HG03460 (cell line): Measurements from ENCODE around the gene RTF1.

Source experiments
- ATAC-seq: cut with Tn5 transposase; IDR thresholded peaks from one replicate; pipeline ENCODE4 v1.9.1; 2021; ENCODE audit not compliant: unreplicated experiment

The RTF1 gene

GRCh38 chr15:41484937-41485625, 68.2 kb downstream of the RTF1 start:
- no peak for ATAC-seq

- no peak for ATAC-seq
Observed at GRCh38 chr15:41486286-41486685, 69.4 kb downstream of the RTF1 start.

DNA sequence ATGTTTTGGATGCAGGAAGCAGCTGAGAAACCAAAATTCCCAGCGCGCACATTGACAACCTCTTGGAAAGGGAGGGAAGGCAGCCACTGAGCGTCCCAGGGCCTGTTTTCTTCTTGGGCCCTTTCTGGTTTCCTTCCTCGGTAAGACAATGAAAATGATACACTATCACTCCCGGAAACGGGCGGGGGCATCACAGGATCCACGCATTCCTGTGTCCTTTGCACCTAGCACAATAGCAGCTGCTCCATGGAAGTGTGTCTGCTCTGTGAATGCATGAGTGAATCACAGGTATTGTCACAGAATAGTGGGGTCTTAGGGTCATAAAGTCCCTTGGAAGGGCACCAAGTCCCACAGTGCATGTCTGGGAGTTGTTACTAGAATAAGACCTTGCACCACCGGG, 70.5 kb downstream of the RTF1 start:
- ATAC-seq = no peak

DNA sequence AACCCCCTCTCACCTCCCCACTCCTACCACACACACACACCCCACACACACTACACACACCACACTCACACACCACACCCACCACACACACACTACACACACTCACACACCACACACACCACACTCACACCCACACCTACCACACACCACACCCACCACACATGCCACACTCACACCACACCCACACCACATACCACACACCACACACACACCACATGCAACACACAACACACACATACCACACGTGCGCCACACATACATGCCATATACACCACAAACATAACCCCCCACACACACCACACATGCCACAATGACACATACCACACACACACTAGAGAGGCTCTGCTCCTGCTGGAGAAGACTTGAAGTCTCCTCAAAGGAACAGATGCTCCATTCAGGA, 70.9 kb downstream of the RTF1 start:
- no peak for ATAC-seq

DNA sequence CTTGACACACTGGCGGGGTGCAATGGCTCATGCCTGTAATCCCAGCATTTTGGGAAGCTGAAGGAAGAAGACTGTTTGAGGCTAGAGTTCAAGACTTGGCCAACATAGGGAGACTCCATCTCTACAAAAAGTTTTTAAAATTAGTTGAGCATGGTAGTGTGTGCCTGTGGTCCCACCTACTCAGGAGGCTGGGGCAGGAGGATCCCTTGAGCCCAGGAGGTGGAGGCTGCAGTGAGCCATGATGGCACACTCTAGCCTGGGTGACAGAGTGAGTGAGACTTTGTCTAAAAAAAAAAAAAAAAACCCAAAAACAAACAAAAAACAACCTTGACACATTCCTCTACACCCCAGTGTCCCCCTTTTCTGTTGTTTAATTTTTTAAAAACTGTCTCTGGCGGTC, 72.7 kb downstream of the RTF1 start:
- ATAC-seq = no peak

- no peak for ATAC-seq
Observed at GRCh38 chr15:41490355-41490754, 73.5 kb downstream of the RTF1 start.

DNA sequence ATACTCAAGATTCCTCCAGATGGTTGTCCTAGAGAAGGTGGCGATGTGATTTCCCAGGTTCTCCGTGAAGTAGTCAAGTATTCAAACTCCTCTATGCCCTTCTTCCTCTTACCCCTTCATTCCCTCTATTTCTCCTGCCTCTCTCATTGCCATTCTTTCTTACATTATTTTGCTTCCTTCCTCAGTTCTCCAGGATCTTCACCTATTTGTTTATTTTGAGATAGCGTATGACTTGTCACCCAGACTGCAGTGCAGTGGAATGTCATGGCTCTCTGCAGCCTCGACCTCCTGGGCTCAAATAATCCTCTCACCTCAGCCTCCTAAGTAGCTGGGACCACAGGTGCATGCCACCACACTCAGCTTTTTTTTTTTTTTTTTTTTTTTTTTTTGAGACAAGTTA, 75.0 kb downstream of the RTF1 start:
- no peak for ATAC-seq

- no peak for ATAC-seq
Observed at GRCh38 chr15:41492597-41493204, 75.8 kb downstream of the RTF1 start.

GRCh38 chr15:41493205-41493901, 76.5 kb downstream of the RTF1 start, which contains the start of gene ITPKA:
ITPKA (plus strand) TSS chr15:41493874; CDS start chr15:41493928, 54 bp downstream.
- peak; percentile 63 for ATAC-seq

GRCh38 chr15:41493902-41494189, 77.0 kb downstream of the RTF1 start:
- ATAC-seq = peak; percentile 13

- peak; percentile 8 for ATAC-seq
Observed at GRCh38 chr15:41494190-41494921, 77.5 kb downstream of the RTF1 start.

DNA sequence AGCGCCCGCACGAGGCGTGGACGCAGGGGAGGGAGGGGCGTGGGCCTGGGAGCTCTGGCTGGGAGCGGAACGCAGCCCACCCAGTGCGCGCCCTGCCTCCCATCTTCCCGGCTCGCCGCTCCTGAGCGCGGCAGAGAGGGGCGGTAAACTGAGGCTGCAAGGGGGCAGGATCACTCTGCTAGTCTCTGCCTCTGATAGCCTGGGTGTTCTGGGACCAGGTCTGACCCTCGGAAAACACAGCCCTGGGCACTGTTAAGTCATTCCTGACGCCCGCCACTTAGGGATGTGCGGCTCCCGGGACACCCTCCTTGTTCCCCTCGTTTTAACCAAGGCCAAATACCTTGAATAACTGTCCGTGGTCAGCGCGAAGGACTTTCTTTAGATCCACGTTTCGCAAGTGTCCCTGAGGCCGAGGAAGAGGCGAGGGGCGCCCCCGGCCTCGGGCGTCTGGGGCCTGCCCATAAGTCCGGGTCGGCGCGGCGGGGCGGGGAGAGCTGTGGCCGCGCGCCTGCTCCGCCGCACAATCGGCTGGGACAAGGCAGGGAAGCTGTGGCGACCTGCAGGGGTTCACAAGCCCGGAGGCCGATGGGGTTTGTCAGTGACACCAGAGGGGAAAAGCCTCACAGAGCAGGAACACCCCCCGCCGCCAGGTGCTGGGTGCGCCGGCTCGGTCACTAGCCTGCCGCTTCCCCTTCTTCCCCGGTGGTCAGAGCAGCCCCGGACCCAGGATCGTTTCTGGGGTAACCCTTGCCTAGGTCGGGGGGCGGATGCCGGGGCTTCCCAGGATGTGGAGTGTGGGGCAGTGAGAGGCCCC, 78.2 kb downstream of the RTF1 start:
- ATAC-seq = no peak

- no peak for ATAC-seq
Observed at GRCh38 chr15:41495736-41496599, 79.1 kb downstream of the RTF1 start.

DNA sequence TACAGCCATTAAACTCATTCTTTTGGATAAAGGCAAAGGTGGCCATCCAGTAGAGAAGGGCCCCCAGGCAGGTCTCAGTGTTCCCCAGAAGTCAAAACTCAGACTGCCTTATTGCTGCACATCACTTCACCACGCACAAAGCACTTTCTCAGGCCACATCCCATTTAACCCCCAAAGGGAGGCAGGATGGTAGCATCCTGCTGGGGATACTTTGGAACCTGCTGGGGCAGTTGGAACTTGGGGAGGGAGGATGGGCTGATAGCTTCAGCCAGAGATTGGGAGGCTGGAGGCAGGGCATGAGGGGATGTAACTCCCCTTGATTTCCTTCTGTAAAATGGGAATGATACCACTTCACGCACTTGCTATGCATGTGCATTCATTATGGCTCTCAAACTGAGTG, 81.8 kb downstream of the RTF1 start:
- no peak for ATAC-seq

- no peak for ATAC-seq
Observed at GRCh38 chr15:41499109-41499851, 82.4 kb downstream of the RTF1 start.

DNA sequence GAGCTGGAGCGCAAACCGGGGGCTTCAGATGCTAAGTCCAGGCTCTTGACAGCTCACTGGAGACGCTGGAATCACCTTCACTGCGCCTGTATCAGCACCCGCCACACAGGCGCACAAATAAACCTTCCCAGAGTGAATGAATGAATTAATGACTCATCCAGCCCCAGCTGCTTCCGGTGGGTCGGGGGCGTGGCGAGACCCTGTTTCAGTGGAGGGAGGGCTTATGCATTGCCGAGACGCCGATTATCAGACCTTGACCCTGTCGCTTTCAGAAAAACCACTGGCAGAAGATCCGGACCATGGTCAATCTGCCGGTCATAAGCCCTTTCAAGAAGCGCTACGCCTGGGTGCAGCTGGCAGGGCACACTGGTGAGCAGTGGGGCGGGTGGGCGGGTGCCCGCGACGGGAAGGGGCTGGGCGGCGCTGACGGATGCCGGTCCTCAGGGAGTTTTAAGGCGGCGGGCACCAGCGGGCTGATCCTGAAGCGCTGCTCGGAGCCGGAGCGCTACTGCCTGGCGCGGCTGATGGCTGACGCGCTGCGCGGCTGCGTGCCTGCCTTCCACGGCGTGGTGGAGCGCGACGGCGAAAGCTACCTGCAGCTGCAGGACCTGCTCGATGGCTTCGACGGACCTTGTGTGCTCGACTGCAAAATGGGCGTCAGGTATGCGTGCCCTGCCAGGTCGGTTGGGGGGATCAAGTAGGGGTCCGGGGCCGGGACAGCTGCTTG, 84.5 kb downstream of the RTF1 start:
- ATAC-seq = no peak

DNA sequence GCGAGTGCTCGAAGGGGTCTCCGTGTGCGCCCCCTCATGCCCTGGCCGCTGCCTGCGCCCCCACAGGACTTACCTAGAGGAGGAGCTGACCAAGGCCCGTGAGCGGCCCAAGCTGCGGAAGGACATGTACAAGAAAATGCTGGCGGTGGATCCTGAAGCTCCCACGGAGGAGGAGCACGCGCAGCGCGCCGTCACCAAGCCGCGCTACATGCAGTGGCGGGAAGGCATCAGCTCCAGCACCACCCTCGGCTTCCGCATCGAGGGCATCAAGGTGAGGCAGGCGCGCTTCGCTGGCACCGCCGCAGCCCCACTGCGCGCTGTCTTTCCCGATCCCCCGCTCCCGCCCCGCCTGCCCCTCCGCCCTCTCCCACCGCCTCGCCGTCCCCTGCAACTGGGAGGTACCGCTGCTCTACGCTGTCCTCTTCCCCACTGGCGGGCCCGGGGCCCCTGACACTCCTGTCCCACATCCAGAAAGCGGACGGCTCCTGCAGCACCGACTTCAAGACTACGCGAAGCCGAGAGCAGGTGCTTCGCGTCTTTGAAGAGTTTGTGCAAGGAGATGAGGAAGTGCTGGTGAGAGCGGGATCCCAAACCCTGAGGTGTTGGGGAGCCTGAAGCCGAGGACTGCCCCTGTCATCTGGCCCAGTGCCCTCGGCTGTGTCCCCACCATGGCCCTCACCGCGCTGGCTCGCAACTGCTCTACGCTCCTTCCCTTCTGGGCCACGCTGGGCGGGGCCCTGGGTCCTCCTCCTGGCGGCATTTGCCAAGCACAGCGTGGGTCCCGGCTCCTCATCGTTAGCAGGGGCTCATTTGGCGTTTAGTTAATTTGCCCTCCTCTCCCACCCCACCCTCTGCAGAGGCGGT, 85.3 kb downstream of the RTF1 start:
- no peak for ATAC-seq
